ENCODE data around the gene SEC14L2. TPM values are rescaled to one million over a fixed set of nuclear protein-coding genes. Genes with fewer than 3 reads are reported as not detected.
A peak's percentile ranks its signal among the peaks of the same experiment; 100 is the strongest.

SEC14L2 gene
- total and polyA plus RNA-seq, 10 of the 15 experiments (the other 5 are each of a cell fraction or from before 2014, with no cell fraction given): 0.08 to 4.0 (median 0.48) TPM

DNA sequence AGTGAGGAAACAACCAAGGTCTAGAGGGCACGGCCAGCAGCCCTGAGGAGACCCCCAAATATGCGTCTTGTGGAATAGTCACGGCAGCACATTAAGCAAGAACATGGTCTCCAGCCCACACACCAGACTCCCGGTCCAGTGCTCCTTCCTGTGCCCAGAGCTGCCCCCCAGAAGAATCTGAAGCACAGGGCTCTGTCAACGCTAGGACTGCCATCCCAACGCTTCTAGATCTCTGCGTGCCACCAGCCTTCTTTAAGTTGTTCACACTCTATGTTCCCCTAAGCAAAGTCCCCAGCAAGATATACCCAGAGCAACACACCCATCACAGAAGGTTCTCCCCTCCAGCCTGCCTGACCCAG, 3.5 kb upstream of the SEC14L2 start:
- Histone ChIP-seq H3K27me3 (replicated peaks in 1 of 2; ENCODE audit: control insufficient read depth in 2 of 2, insufficient read depth in 2 of 2, low read length in 1 of 2) (peaks cover 2 to 8% of the 10 kb centered on the region in 2 experiments), H3K9ac (ENCODE audit: control insufficient read depth, insufficient read depth, low read length) (no peak overlapping the region; the same call in 1 of the 2 replicates), H4K20me1 (ENCODE audit: control insufficient read depth, insufficient read depth) (no peaks in the 10 kb centered on the region), H3K36me3 (ENCODE audit: control insufficient read depth in 2 of 2, insufficient read depth in 2 of 2, low read length in 1 of 2) (no peaks in the 10 kb centered on the region), H3K79me2 (ENCODE audit: control insufficient read depth, insufficient read depth, low read length) (no peaks in the 10 kb centered on the region), H3K9me3 (replicated peaks; ENCODE audit: control insufficient read depth, insufficient read depth, low read length) (peaks cover 2% of the 10 kb centered on the region; the same call in 2 of the 3 replicates), H3K4me1 (ENCODE audit: control insufficient read depth, insufficient read depth, low read length) (peaks cover 26% of the 10 kb centered on the region), H3K27ac (ENCODE audit: control insufficient read depth, insufficient read depth) (peak overlapping the region; percentile 61; the same call in 1 of the 2 replicates), H3K4me2 (ENCODE audit: control insufficient read depth, insufficient read depth) (peak overlapping the region; percentile 83), H3K4me3 (peak overlapping the region; percentile 54; the same call in 1 of the 2 replicates), H2AFZ (ENCODE audit: control insufficient read depth, low read depth, low read length) (no peak overlapping the region)
- BruUV-seq (replicated peaks): no TSS peak
- 75% methylated on average over 7 of the region's 7 CpGs for WGBS (ENCODE audit: insufficient coverage, insufficient replicate concordance, low lambda C conversion rate, missing lambda C conversion rate)
- FAIRE-seq (no peak), ATAC-seq (no peak), DNase-seq (ENCODE audit: low read depth, low spot score) (no peak)
- RAD21 ChIA-PET (ENCODE audit: unreplicated experiment): interaction anchor here (1.2 to 13.8 kb wide), 4 partner anchors 30 to 104 kb away, joined by 3 to 277 read pairs (median 71); partner anchors contain the start of genes CASTOR1 and MTFP1
- POLR2A ChIA-PET: interaction anchor here (4.4 to 5.1 kb wide), 2 partner anchors 31 to 105 kb away, joined by 24 to 60 read pairs; partner anchors contain the start of genes CASTOR1 and MTFP1
- TF ChIP-seq CEBPB (IDR thresholded peaks at IDR 0.05; ENCODE audit: borderline replicate concordance in 1 of 2, low read depth in 2 of 2, low read length in 2 of 2) (no peak), PML (IDR thresholded peaks at IDR 0.05; ENCODE audit: low read length) (no peak), NFYA (IDR thresholded peaks at IDR 0.05; ENCODE audit: borderline replicate concordance, low read depth, low read length) (no peak), SUZ12 (IDR thresholded peaks at IDR 0.05; ENCODE audit: unreplicated experiment) (no peak)
- TF ChIP-seq, protein P1, sequence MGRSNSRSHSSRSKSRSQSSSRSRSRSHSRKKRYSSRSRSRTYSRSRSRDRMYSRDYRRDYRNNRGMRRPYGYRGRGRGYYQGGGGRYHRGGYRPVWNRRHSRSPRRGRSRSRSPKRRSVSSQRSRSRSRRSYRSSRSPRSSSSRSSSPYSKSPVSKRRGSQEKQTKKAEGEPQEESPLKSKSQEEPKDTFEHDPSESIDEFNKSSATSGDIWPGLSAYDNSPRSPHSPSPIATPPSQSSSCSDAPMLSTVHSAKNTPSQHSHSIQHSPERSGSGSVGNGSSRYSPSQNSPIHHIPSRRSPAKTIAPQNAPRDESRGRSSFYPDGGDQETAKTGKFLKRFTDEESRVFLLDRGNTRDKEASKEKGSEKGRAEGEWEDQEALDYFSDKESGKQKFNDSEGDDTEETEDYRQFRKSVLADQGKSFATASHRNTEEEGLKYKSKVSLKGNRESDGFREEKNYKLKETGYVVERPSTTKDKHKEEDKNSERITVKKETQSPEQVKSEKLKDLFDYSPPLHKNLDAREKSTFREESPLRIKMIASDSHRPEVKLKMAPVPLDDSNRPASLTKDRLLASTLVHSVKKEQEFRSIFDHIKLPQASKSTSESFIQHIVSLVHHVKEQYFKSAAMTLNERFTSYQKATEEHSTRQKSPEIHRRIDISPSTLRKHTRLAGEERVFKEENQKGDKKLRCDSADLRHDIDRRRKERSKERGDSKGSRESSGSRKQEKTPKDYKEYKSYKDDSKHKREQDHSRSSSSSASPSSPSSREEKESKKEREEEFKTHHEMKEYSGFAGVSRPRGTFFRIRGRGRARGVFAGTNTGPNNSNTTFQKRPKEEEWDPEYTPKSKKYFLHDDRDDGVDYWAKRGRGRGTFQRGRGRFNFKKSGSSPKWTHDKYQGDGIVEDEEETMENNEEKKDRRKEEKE (IDR thresholded peaks at IDR 0.05): no peak
- TF ChIP-seq, protein P2, sequence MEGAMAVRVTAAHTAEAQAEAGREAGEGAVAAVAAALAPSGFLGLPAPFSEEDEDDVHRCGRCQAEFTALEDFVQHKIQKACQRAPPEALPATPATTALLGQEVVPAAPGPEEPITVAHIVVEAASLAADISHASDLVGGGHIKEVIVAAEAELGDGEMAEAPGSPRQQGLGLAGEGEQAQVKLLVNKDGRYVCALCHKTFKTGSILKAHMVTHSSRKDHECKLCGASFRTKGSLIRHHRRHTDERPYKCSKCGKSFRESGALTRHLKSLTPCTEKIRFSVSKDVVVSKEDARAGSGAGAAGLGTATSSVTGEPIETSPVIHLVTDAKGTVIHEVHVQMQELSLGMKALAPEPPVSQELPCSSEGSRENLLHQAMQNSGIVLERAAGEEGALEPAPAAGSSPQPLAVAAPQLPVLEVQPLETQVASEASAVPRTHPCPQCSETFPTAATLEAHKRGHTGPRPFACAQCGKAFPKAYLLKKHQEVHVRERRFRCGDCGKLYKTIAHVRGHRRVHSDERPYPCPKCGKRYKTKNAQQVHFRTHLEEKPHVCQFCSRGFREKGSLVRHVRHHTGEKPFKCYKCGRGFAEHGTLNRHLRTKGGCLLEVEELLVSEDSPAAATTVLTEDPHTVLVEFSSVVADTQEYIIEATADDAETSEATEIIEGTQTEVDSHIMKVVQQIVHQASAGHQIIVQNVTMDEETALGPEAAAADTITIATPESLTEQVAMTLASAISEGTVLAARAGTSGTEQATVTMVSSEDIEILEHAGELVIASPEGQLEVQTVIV (IDR thresholded peaks at IDR 0.05; ENCODE audit: borderline replicate concordance, partially characterized antibody): no peak
- intact Hi-C loops (cut with micrococcal nuclease; ENCODE audit: unreplicated experiment) (no loop called here), in situ Hi-C loops (cut with MboI) (loop anchor here (5.0 kb wide), 2 partner anchors 89 to 286 kb away; no protein-coding TSS in a partner anchor)
- CTCF ChIA-PET: interaction anchor here (0.7 to 10.5 kb wide), 4 partner anchors 12 to 291 kb away, joined by 3 to 172 read pairs (median 8); partner anchors contain the start of gene MTFP1
- SMC1A ChIA-PET (ENCODE audit: uncharacterized antibody, unreplicated experiment): interaction anchor here (1.3 to 14.7 kb wide), 5 partner anchors 9 to 105 kb away, joined by 3 to 201 read pairs (median 27); partner anchors contain the start of genes CASTOR1 and MTFP1

Data from GM12878 (cell line).